Natural killer cell (primary cell): ENCODE measurements around the gene GRHPR. TPM values are rescaled to one million over a fixed set of nuclear protein-coding genes. Genes with fewer than 3 reads are reported as not detected.
"Not testable (repeated sequence)": the region's sequence is repeated elsewhere in the genome, so short reads cannot be mapped to it uniquely, and the experiment has no call there.

ENCODE experiments used
- ATAC-seq, 3 donors: fragments of 150-1000 bp in 2 of 3; fragments of 200-7000 bp in 1 of 3; cut with Tn5 transposase; 1 replicate in 1 of 3; 2 replicates in 2 of 3; pipeline ENCODE4 v1.10.0; 2021; ENCODE audit warnings: mild to moderate bottlenecking in 2 of 3, moderate library complexity in 2 of 3
- DNase-seq, 2 donors: peaks; one replicate each; pipeline versions ENCODE4 v3.0.0 to v3.0.0-alpha.2; 2013 to 2021; ENCODE audit warnings: mixed read lengths in 1 of 2
- H3K27ac ChIP-seq: one replicate; pipeline ENCODE4 v1.5.1; 2013; ENCODE audit warnings: mild to moderate bottlenecking, low read length
- H3K27me3 ChIP-seq: one replicate; pipeline ENCODE4 v1.6.1; 2013; ENCODE audit warnings: low read length; ENCODE audit not compliant: control insufficient read depth, insufficient read depth
- H3K36me3 ChIP-seq: one replicate; pipeline ENCODE4 v1.6.1; 2013; ENCODE audit warnings: low read length; ENCODE audit not compliant: control insufficient read depth, insufficient read depth
- H3K4me1 ChIP-seq: one replicate; pipeline ENCODE4 v1.6.1; 2013; ENCODE audit warnings: low read length; ENCODE audit not compliant: control insufficient read depth, insufficient read depth
- H3K4me3 ChIP-seq: one replicate; pipeline ENCODE4 v1.5.1; 2013; ENCODE audit warnings: low read length
- H3K9me3 ChIP-seq: one replicate; pipeline ENCODE4 v1.6.1; 2013; ENCODE audit warnings: low read length; ENCODE audit not compliant: control insufficient read depth, insufficient read depth
- H3K27ac Mint-ChIP-seq, 2 donors: one replicate each; pipeline ENCODE4 v1.8.0; 2022; ENCODE audit warnings: mild to moderate bottlenecking in 2 of 2, mixed read lengths in 2 of 2, moderate library complexity in 1 of 2
- H3K27me3 Mint-ChIP-seq, 2 donors: one replicate each; pipeline ENCODE4 v1.8.0; 2022; ENCODE audit warnings: low read depth in 2 of 2, mixed read lengths in 2 of 2
- H3K36me3 Mint-ChIP-seq: one replicate; pipeline ENCODE4 v1.8.0; 2022; ENCODE audit warnings: mixed read lengths
- H3K4me1 Mint-ChIP-seq, 2 donors: one replicate each; pipeline ENCODE4 v1.8.0; 2022; ENCODE audit warnings: mixed read lengths in 2 of 2
- H3K4me3 Mint-ChIP-seq: one replicate; pipeline ENCODE4 v1.8.0; 2022; ENCODE audit warnings: mild to moderate bottlenecking, moderate library complexity, mixed read lengths
- H3K9me3 Mint-ChIP-seq, 2 donors: one replicate each; pipeline ENCODE4 v1.8.0; 2022; ENCODE audit warnings: mixed read lengths in 2 of 2
- WGBS: methylation state at CpG from one replicate; pipeline ENCODE4 v1.1.7; 2013; ENCODE audit warnings: missing lambda C conversion rate; ENCODE audit not compliant: insufficient coverage; 5-methylcytosine and 5-hydroxymethylcytosine counted together
- intact Hi-C: fragments of 100-400 bp; cut with micrococcal nuclease; formaldehyde crosslinking; loops from one replicate; pipeline ENCODE4 v1.14.2; 2022
- total RNA-seq, 4 donors: library from RNA; stranded (reverse); fragments of 120-200 nt in 1 of 4; gene quantifications; one replicate each; pipeline versions ENCODE4 v1.2.3 to v1.2.4, GENCODE V29; 2013 to 2022
- TF ChIP-seq, protein P1 (sequence below): fragments of 200-600 bp; IDR thresholded peaks from one replicate; pipeline ENCODE4 v1.8.0; 2022; ENCODE audit warnings: antibody characterized with exemption

Gene GRHPR
- total RNA-seq, 3 donors from 2014 or later (not counting 1 experiment from before 2014, with no cell fraction given): 38.1 to 55.6 (median 41.1) TPM

DNA sequence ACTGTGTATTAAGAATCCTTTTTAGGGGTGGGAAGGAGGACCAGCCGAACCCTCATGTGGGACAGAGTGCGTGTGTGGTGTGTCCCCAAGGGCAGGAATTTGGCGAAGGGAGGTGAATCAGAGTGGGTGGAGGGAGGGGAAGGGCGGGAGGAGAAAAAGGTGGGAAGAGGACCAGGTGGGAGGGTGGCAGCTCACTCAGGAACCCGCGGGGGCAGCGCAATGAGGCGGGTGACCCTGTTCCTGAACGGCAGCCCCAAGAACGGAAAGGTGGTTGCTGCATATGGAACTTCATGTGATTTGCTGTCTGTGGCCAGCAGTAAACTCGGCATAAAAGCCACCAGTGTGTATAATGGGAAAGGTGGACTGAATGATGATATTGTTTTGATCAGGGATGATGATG is 54.4 kb downstream of the GRHPR start:
- ATAC-seq (no peak), DNase-seq (no peak)
- Histone ChIP-seq H3K4me3 (no peak overlapping the region), H3K36me3 (no peaks in the 10 kb centered on the region), H3K4me1 (no peaks in the 10 kb centered on the region), H3K9me3 (peaks cover 5% of the 10 kb centered on the region), H3K27ac (no peak overlapping the region), H3K27me3 (no peaks in the 10 kb centered on the region)
- TF ChIP-seq, protein P1, sequence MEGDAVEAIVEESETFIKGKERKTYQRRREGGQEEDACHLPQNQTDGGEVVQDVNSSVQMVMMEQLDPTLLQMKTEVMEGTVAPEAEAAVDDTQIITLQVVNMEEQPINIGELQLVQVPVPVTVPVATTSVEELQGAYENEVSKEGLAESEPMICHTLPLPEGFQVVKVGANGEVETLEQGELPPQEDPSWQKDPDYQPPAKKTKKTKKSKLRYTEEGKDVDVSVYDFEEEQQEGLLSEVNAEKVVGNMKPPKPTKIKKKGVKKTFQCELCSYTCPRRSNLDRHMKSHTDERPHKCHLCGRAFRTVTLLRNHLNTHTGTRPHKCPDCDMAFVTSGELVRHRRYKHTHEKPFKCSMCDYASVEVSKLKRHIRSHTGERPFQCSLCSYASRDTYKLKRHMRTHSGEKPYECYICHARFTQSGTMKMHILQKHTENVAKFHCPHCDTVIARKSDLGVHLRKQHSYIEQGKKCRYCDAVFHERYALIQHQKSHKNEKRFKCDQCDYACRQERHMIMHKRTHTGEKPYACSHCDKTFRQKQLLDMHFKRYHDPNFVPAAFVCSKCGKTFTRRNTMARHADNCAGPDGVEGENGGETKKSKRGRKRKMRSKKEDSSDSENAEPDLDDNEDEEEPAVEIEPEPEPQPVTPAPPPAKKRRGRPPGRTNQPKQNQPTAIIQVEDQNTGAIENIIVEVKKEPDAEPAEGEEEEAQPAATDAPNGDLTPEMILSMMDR: no peak
- 83% methylated on average over 11 of the region's 11 CpGs for WGBS
- intact Hi-C loops: no loop called here
- Mint-ChIP-seq H3K9me3 (peaks cover 0 to 2% of the 10 kb centered on the region in 2 donors), H3K27ac (no peak overlapping the region), H3K27me3 (peaks cover 27 to 34% of the 10 kb centered on the region in 2 donors), H3K4me1 (peaks cover 5 to 6% of the 10 kb centered on the region in 2 donors), H3K36me3 (no peaks in the 10 kb centered on the region), H3K4me3 (no peak overlapping the region)

DNA sequence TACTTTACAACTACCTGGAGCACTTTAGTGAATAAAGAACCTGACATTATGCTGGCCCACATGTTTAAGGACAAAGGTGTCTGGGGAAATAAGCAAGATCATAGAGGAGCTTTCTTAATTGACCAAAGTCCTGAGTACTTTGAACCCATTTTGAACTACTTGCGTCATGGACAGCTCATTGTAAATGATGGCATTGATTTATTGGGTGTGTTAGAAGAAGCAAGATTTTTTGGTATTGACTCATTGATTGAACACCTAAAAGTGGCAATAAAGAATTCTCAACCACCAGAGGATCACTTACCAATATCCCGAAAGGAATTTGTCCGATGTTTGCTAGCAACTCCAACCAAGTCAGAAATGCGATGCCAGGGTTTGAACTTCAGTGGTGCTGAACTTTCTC is 54.9 kb downstream of the GRHPR start:
- H3K4me3 ChIP-seq, H3K27ac Mint-ChIP-seq, intact Hi-C loops, DNase-seq, H3K27me3 ChIP-seq, H3K9me3 ChIP-seq, H3K36me3 Mint-ChIP-seq, H3K9me3 Mint-ChIP-seq, H3K36me3 ChIP-seq, H3K4me1 Mint-ChIP-seq, H3K4me1 ChIP-seq, H3K27ac ChIP-seq, H3K4me3 Mint-ChIP-seq, ATAC-seq: not testable (repeated sequence)
- peaks cover 27 to 34% of the 10 kb centered on the region in 2 donors for H3K27me3 Mint-ChIP-seq
- 95% methylated on average over 4 of the region's 4 CpGs for WGBS

DNA sequence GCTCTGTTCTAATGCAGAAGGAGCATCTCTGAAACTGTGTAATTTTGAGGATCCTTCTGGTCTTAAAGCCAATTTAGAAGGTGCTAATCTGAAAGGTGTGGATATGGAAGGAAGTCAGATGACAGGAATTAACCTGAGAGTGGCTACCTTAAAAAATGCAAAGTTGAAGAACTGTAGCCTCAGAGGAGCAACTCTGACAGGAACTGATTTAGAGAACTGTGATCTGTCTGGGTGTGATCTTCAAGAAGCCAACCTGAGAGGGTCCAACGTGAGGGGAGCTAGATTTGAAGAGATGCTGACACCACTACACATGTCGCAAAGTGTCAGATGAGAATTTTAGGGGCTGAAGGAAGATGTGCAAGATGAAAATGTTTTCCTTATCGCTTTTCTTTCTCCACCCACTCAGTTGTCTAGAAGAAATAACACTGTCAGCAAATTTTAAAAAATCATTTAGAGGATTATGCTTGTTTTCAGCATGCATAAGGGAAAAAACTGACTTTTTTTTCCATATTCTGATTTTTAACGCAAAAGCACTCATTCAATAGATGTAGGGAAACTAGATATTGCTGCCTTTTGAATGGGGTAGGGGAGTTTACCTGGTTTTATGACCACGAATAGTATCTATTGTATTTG is 55.6 kb downstream of the GRHPR start:
- H3K4me1 ChIP-seq, H3K36me3 Mint-ChIP-seq, ATAC-seq, H3K4me3 Mint-ChIP-seq, H3K27ac ChIP-seq, DNase-seq, H3K27ac Mint-ChIP-seq, H3K4me3 ChIP-seq, H3K36me3 ChIP-seq, H3K27me3 ChIP-seq, intact Hi-C loops, H3K9me3 ChIP-seq, H3K9me3 Mint-ChIP-seq, H3K4me1 Mint-ChIP-seq: not testable (repeated sequence)
- peaks cover 27 to 34% of the 10 kb centered on the region in 2 donors for H3K27me3 Mint-ChIP-seq
- 61% methylated on average over 3 of the region's 5 CpGs for WGBS

DNA sequence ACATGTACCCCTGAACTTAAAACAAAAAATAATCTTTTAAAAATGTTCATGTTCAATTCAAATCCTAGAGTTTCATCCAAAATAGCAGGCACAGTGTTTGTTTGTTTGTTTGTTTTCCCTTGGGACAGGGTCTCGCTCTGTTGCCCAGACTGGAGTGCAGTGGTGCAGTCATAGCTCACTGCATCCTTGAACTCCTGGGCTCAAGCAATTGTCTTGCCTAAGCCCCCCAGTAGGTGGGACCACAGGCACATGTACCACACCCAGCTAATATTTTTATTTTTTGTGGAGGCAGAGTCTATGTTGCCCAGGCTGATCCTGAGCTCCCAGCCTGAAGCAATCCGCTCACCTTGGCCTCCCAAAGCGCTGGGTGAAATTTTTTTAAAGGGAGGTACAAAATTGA is 58.3 kb downstream of the GRHPR start:
- Histone ChIP-seq H3K27me3 (no peaks in the 10 kb centered on the region), H3K36me3 (no peaks in the 10 kb centered on the region), H3K9me3 (no peaks in the 10 kb centered on the region), H3K27ac (no peak overlapping the region), H3K4me1 (peaks cover 7% of the 10 kb centered on the region), H3K4me3 (no peak overlapping the region)
- H3K9me3 Mint-ChIP-seq: no peaks in the 10 kb centered on the region
- no peak overlapping the region for H3K4me3 Mint-ChIP-seq
- ATAC-seq (no peak), DNase-seq (no peak)
- peaks cover 10% of the 10 kb centered on the region in 2 donors for H3K4me1 Mint-ChIP-seq
- intact Hi-C loops: no loop called here
- TF ChIP-seq, protein P1: no peak
- no peaks in the 10 kb centered on the region for H3K36me3 Mint-ChIP-seq
- H3K27ac Mint-ChIP-seq: no peak overlapping the region
- peaks cover 27 to 34% of the 10 kb centered on the region in 2 donors for H3K27me3 Mint-ChIP-seq
- WGBS: 88% methylated on average over 1 of the region's 3 CpGs
